OCI-LY3 (cell line): ENCODE data around the gene SRCAP.

Source experiments
- CTCF ChIP-seq: fragments of 200-600, 300-600 bp; sonication (generic); IDR thresholded peaks from 2 replicates; pipeline ENCODE4 v1.5.1; 2014; ENCODE audit warnings: antibody characterized with exemption, low read length, low read depth
- EZH2phosphoT487 ChIP-seq: fragments of 200-600 bp; shearing (Covaris generic); IDR thresholded peaks from 2 replicates; pipeline ENCODE4 v1.6.1; 2018; ENCODE audit warnings: antibody characterized with exemption, mixed run types, low read depth

GRCh38 chr16:30782486-30783279 is 83.7 kb downstream of the SRCAP start:
- TF ChIP-seq EZH2phosphoT487 (no peak), CTCF (no peak)
